ENCODE measurements around the gene PRKCA.

GRCh38 chr17:66549731-66550207 is 247.4 kb downstream of the PRKCA start:
- TF ChIP-seq CTCF (IDR thresholded peaks at IDR 0.05) (no peak), POLR2A (IDR thresholded peaks at IDR 0.05) (no peak)
